ENCODE results near the gene CEP162. TPM values are rescaled to one million over a fixed set of nuclear protein-coding genes. Genes with fewer than 3 reads are reported as not detected.

The CEP162 gene
- total and polyA plus RNA-seq, 8 donors, result 1.4 to 33.9 (median 8.0) TPM

- intact Hi-C loops (cut with DNase I; ENCODE audit: low total_unique reads), result no loop called here
- Histone ChIP-seq H3K4me3 (no peak overlapping the region), H3K27me3 (no peaks in the 10 kb centered on the region), H3K9me3 (no peaks in the 10 kb centered on the region), H3K36me3 (peaks cover 12 to 58% (median 47%) of the 10 kb centered on the region in 4 donors), H3K27ac (no peak overlapping the region), H3K4me1 (no peaks in the 10 kb centered on the region)
- WGBS, 5 donors, result 74 to 88% (median 81%) methylated on average over 1 of the region's 1 CpG
- DNase-seq, result no peak
- TF ChIP-seq POLR2AphosphoS5 (IDR thresholded peaks at IDR 0.05), result no peak
- no peak for TF ChIP-seq CTCF (IDR thresholded peaks at IDR 0.05)
- TF ChIP-seq POLR2A (IDR thresholded peaks at IDR 0.05), result no peak
- TF ChIP-seq EP300 (IDR thresholded peaks at IDR 0.05), result no peak
Observed at GRCh38 chr6:84151669-84152068, 75.8 kb downstream of the CEP162 start.

- WGBS, 5 donors, result 89 to 99% (median 94%) methylated on average over 1 of the region's 1 CpG
- no peaks in the 10 kb centered on the region for H3K9me3 ChIP-seq
- H3K4me1 ChIP-seq, result no peaks in the 10 kb centered on the region
- peaks cover 12 to 61% (median 48%) of the 10 kb centered on the region in 4 donors for H3K36me3 ChIP-seq
- intact Hi-C loops (cut with DNase I; ENCODE audit: low total_unique reads), result no loop called here
- no peak overlapping the region for H3K4me3 ChIP-seq
- no peaks in the 10 kb centered on the region for H3K27me3 ChIP-seq
- no peak overlapping the region for H3K27ac ChIP-seq
- no peak for DNase-seq
- TF ChIP-seq CTCF (IDR thresholded peaks at IDR 0.05) (no peak), EP300 (IDR thresholded peaks at IDR 0.05) (no peak), POLR2A (IDR thresholded peaks at IDR 0.05) (no peak), POLR2AphosphoS5 (IDR thresholded peaks at IDR 0.05) (no peak)
Observed at GRCh38 chr6:84150705-84151104, 76.7 kb downstream of the CEP162 start.

GRCh38 chr6:84141521-84141920, 85.9 kb downstream of the CEP162 start:
- no peak for DNase-seq
- TF ChIP-seq CTCF (IDR thresholded peaks at IDR 0.05) (no peak), POLR2AphosphoS5 (IDR thresholded peaks at IDR 0.05) (no peak), POLR2A (IDR thresholded peaks at IDR 0.05) (no peak), EP300 (IDR thresholded peaks at IDR 0.05) (no peak)
- H3K27me3 ChIP-seq, result no peaks in the 10 kb centered on the region
- no peak overlapping the region for H3K27ac ChIP-seq
- intact Hi-C loops (cut with DNase I; ENCODE audit: low total_unique reads), result no loop called here
- H3K36me3 ChIP-seq, result peaks cover 3 to 37% (median 30%) of the 10 kb centered on the region in 4 donors
- no peak overlapping the region for H3K4me3 ChIP-seq
- H3K9me3 ChIP-seq, result no peaks in the 10 kb centered on the region
- 22 to 47% (median 38%) methylated on average over 1 of the region's 1 CpG for WGBS, 5 donors
- H3K4me1 ChIP-seq, result no peaks in the 10 kb centered on the region

GRCh38 chr6:84139311-84139710, 88.1 kb downstream of the CEP162 start:
- H3K4me1 ChIP-seq, result no peaks in the 10 kb centered on the region
- peaks cover 11 to 45% (median 32%) of the 10 kb centered on the region in 4 donors for H3K36me3 ChIP-seq
- intact Hi-C loops (cut with DNase I; ENCODE audit: low total_unique reads), result no loop called here
- no peak overlapping the region for H3K27ac ChIP-seq
- no peaks in the 10 kb centered on the region for H3K27me3 ChIP-seq
- DNase-seq, result no peak
- TF ChIP-seq POLR2AphosphoS5 (IDR thresholded peaks at IDR 0.05), result no peak
- no peak for TF ChIP-seq EP300 (IDR thresholded peaks at IDR 0.05)
- TF ChIP-seq CTCF (IDR thresholded peaks at IDR 0.05), result no peak
- no peak for TF ChIP-seq POLR2A (IDR thresholded peaks at IDR 0.05)
- H3K4me3 ChIP-seq, result no peak overlapping the region
- H3K9me3 ChIP-seq, result no peaks in the 10 kb centered on the region

Measured in stomach (tissue), 9 donors.